ENCODE data around the gene CRAMP1.

- TF ChIP-seq CTCF (IDR thresholded peaks at IDR 0.05 in 2 of 3, conservative IDR thresholded peaks at IDR 0.05 in 1 of 3; ENCODE audit: borderline replicate concordance in 1 of 3, insufficient read depth in 1 of 3, low read depth in 2 of 3, low read length in 2 of 3) = peak; percentile 35 to 86 (median 73); a peak in 5 of 6 replicates
- TF ChIP-seq POLR2AphosphoS5 (IDR thresholded peaks at IDR 0.05; ENCODE audit: low read depth, low read length) = peak; percentile 97
- no peak for TF ChIP-seq CEBPB (IDR thresholded peaks at IDR 0.05; ENCODE audit: low read depth)
- peak; percentile 88 for TF ChIP-seq POLR2A (IDR thresholded peaks at IDR 0.05; ENCODE audit: borderline replicate concordance, extremely low read depth, insufficient read depth, insufficient read length)
- TF ChIP-seq YY1 (IDR thresholded peaks at IDR 0.05; ENCODE audit: extremely low read depth, insufficient replicate concordance, low read depth, low read length) = peak; percentile 53
- peak; percentile 72; the same call in 1 of the 2 replicates for TF ChIP-seq SP1 (IDR thresholded peaks at IDR 0.05; ENCODE audit: low read depth)
- no peak for TF ChIP-seq EZH2phosphoT487 (IDR thresholded peaks at IDR 0.05; ENCODE audit: borderline replicate concordance)
- TF ChIP-seq RAD21 (IDR thresholded peaks at IDR 0.05; ENCODE audit: low read depth) = peak; percentile 26; the same call in 1 of the 2 replicates
- no peak; the same call in 1 of the 2 replicates for TF ChIP-seq SRF (IDR thresholded peaks at IDR 0.05; ENCODE audit: low read depth)
Observed at GRCh38 chr16:1705688-1706385, 93.7 kb downstream of the CRAMP1 start, which contains the start of gene MAPK8IP3.
